Uterus (tissue), 4 donors: ENCODE measurements around the gene CCNE1. TPM values are rescaled to one million over a fixed set of nuclear protein-coding genes. Genes with fewer than 3 reads are reported as not detected.

Experiments
- DNase-seq, 2 donors: peaks; one replicate each; pipeline ENCODE4 v3.0.0-alpha.2; 2019 to 2020
- H3K27ac ChIP-seq, 2 donors: fragments of 200-600 bp; sonication (generic); 1 replicate in 1 of 2; 2 replicates in 1 of 2; pipeline ENCODE4 v1.5.1; 2016 to 2018
- H3K27me3 ChIP-seq, 2 donors: fragments of 200-600 bp; sonication (generic); one replicate each; pipeline ENCODE4 v1.5.1; 2018 to 2019; ENCODE audit warnings: control low read depth in 1 of 2
- H3K36me3 ChIP-seq, 2 donors: fragments of 200-600 bp; sonication (generic); one replicate each; pipeline ENCODE4 v1.5.1; 2019; ENCODE audit warnings: control low read depth in 1 of 2
- H3K4me1 ChIP-seq, 2 donors: fragments of 200-600 bp; sonication (generic); one replicate each; pipeline ENCODE4 v1.5.1; 2018 to 2019; ENCODE audit warnings: control low read depth in 1 of 2
- H3K4me3 ChIP-seq, 2 donors: fragments of 200-600 bp; sonication (generic); 1 replicate in 1 of 2; 2 replicates in 1 of 2; pipeline ENCODE4 v1.5.1; 2018 to 2019; ENCODE audit warnings: mild to moderate bottlenecking in 1 of 2
- H3K9me3 ChIP-seq, 2 donors: fragments of 200-600 bp; sonication (generic); one replicate each; pipeline ENCODE4 v1.5.1; 2019; ENCODE audit warnings: control low read depth in 1 of 2
- CTCF ChIP-seq, 4 experiments: fragments of 200-600 bp in 2 of 4; fragments of 450-650 bp in 2 of 4; sonication (generic) in 2 of 4; IDR thresholded peaks; one replicate each; pipeline ENCODE4 v1.5.1; 2016 to 2019; ENCODE audit warnings: antibody characterized with exemption in 4 of 4, mild to moderate bottlenecking in 2 of 4, moderate library complexity in 1 of 4
- POLR2A ChIP-seq, 2 donors: fragments of 450-650 bp; IDR thresholded peaks; one replicate each; pipeline ENCODE4 v1.6.1; 2016; ENCODE audit warnings: antibody characterized with exemption in 2 of 2, mild to moderate bottlenecking in 1 of 2, moderate library complexity in 1 of 2
- intact Hi-C: fragments of 100-400 bp; cut with DNase I; formaldehyde crosslinking; loops from one replicate; pipeline ENCODE4 v1.15.1; 2023; ENCODE audit warnings: low total_unique reads
- total RNA-seq, 4 donors: library from RNA; depleted of rRNA in 3 of 4; stranded (reverse); fragments of >200 nt in 3 of 4; gene quantifications; one replicate each; pipeline versions ENCODE4 v1.1.0 to v1.2.4, GENCODE V29; 2014 to 2023
- donor health status: DM: yes; HTN: yes; CAD: no.

The CCNE1 gene
- total RNA-seq, 4 donors from 2014 or later, result 0.70 to 5.5 TPM; not detected in 2

- Histone ChIP-seq H3K9me3 (no peaks in the 10 kb centered on the region), H3K27ac (no peak overlapping the region), H3K4me3 (no peak overlapping the region), H3K27me3 (peaks cover 0 to 3% of the 10 kb centered on the region in 2 donors), H3K36me3 (no peaks in the 10 kb centered on the region), H3K4me1 (peaks cover 0 to 7% of the 10 kb centered on the region in 2 donors)
- intact Hi-C loops, result no loop called here
- TF ChIP-seq POLR2A (IDR thresholded peaks at IDR 0.05) (no peak), CTCF (IDR thresholded peaks at IDR 0.05) (no peak)
- DNase-seq, result no peak
Measured at GRCh38 chr19:29867984-29868383, 56.2 kb downstream of the CCNE1 start.

GRCh38 chr19:29871143-29871542, 59.4 kb downstream of the CCNE1 start:
- Histone ChIP-seq H3K4me1 (peaks cover 0 to 16% of the 10 kb centered on the region in 2 donors), H3K27ac (no peak overlapping the region), H3K27me3 (peaks cover 0 to 8% of the 10 kb centered on the region in 2 donors), H3K9me3 (no peaks in the 10 kb centered on the region), H3K4me3 (no peak overlapping the region), H3K36me3 (no peaks in the 10 kb centered on the region)
- DNase-seq, result no peak
- no peak for TF ChIP-seq CTCF (IDR thresholded peaks at IDR 0.05)
- no peak for TF ChIP-seq POLR2A (IDR thresholded peaks at IDR 0.05)
- intact Hi-C loops, result loop anchor here (5.0 to 10.0 kb wide), 2 partner anchors 106 to 139 kb away; no protein-coding TSS in a partner anchor

- TF ChIP-seq POLR2A (IDR thresholded peaks at IDR 0.05) (no peak), CTCF (IDR thresholded peaks at IDR 0.05) (no peak)
- no peak for DNase-seq
- no peaks in the 10 kb centered on the region for H3K36me3 ChIP-seq
- no peak overlapping the region for H3K4me3 ChIP-seq
- intact Hi-C loops, result loop anchor here (5.0 to 10.0 kb wide), 2 partner anchors 107 to 140 kb away; no protein-coding TSS in a partner anchor
- H3K27ac ChIP-seq, result no peak overlapping the region
- no peaks in the 10 kb centered on the region for H3K9me3 ChIP-seq
- H3K4me1 ChIP-seq, result peaks cover 0 to 16% of the 10 kb centered on the region in 2 donors
- peaks cover 0 to 8% of the 10 kb centered on the region in 2 donors for H3K27me3 ChIP-seq
Measured at GRCh38 chr19:29872224-29872731, 60.5 kb downstream of the CCNE1 start.

GRCh38 chr19:29873024-29873800, 61.4 kb downstream of the CCNE1 start:
- peaks cover 0 to 16% of the 10 kb centered on the region in 2 donors for H3K4me1 ChIP-seq
- peak overlapping the region in 1 of 2 donors; percentile 24 for H3K4me3 ChIP-seq
- intact Hi-C loops, result loop anchor here (5.0 to 10.0 kb wide), 2 partner anchors 108 to 141 kb away; no protein-coding TSS in a partner anchor
- no peak for TF ChIP-seq POLR2A (IDR thresholded peaks at IDR 0.05)
- peak; percentile 56 to 87 (median 76) for TF ChIP-seq CTCF (IDR thresholded peaks at IDR 0.05)
- no peaks in the 10 kb centered on the region for H3K36me3 ChIP-seq
- no peak overlapping the region for H3K27ac ChIP-seq
- H3K9me3 ChIP-seq, result no peaks in the 10 kb centered on the region
- H3K27me3 ChIP-seq, result peaks cover 0 to 8% of the 10 kb centered on the region in 2 donors
- peak; percentile 19 to 34 for DNase-seq

Other genes with a start within 250 kb of the CCNE1 start
- gene POP4, start 205.7 kb upstream of the CCNE1 start, total RNA-seq, result 10 to 100 TPM; 10.3 to 54.0 (median 36.4) TPM
- 10 to 100 TPM in 3 of 4 donors, 1 to 10 TPM in 1; 7.4 to 35.9 (median 19.7) TPM for gene PLEKHF1, start 146.5 kb upstream of the CCNE1 start, total RNA-seq
- gene C19orf12, start 96.7 kb upstream of the CCNE1 start, total RNA-seq, result 10 to 100 TPM in 3 of 4 donors, 1 to 10 TPM in 1; 8.5 to 35.0 (median 31.5) TPM
- 100 to 1,000 TPM in 1 of 4 donors, 10 to 100 TPM in 3; 59.1 to 125 (median 67.6) TPM for gene URI1, start 130.2 kb downstream of the CCNE1 start, total RNA-seq